K562 (cell line): ENCODE data around the gene DEFB113. TPM values are rescaled to one million over a fixed set of nuclear protein-coding genes. Genes with fewer than 3 reads are reported as not detected.

Source experiments
- ARHGAP35 ChIP-seq: fragments of 450-650 bp; IDR thresholded peaks from 2 replicates; pipeline ENCODE4 v1.6.1; 2018; ENCODE audit not compliant: partially characterized antibody
- ARID4B ChIP-seq: sonication (generic); formaldehyde crosslinking; IDR thresholded peaks from 2 replicates; pipeline ENCODE4 v1.8.0; 2022; ENCODE audit warnings: mild to moderate bottlenecking, missing genetic modification reagents
- BDP1 ChIP-seq: IDR thresholded peaks from 3 replicates; pipeline ENCODE4 v1.6.1; 2011; ENCODE audit not compliant: insufficient read length, insufficient read depth
- DNMT1 ChIP-seq: fragments of 450-650 bp; IDR thresholded peaks from 2 replicates; pipeline ENCODE4 v1.6.1; 2016; ENCODE audit warnings: antibody characterized with exemption, mild to moderate bottlenecking
- E4F1 ChIP-seq: fragments of 250-450 bp; sonication (Bioruptor Pico); IDR thresholded peaks from 2 replicates; pipeline ENCODE4 v1.5.0; 2021; ENCODE audit warnings: mild to moderate bottlenecking, borderline replicate concordance
- MNT ChIP-seq, 2 experiments: fragments of 450-650 bp; conservative IDR thresholded peaks; 2 replicates each; pipeline ENCODE4 v1.6.1; 2017; ENCODE audit warnings: mild to moderate bottlenecking in 2 of 2, moderate library complexity in 2 of 2
- MTA1 ChIP-seq: fragments of 450-650 bp; IDR thresholded peaks from 2 replicates; pipeline ENCODE4 v1.6.1; 2017; ENCODE audit warnings: borderline replicate concordance
- POLR2AphosphoS5 ChIP-seq: IDR thresholded peaks from 2 replicates; pipeline ENCODE4 v1.6.1; 2011; ENCODE audit warnings: mild to moderate bottlenecking, low read depth, low read length, moderate library complexity; ENCODE audit not compliant: control insufficient read depth, insufficient read depth
- PTTG1 ChIP-seq: fragments of 450-650 bp; IDR thresholded peaks from 2 replicates; pipeline ENCODE4 v1.6.1; 2016; ENCODE audit warnings: low read depth, mild to moderate bottlenecking, missing genetic modification characterization, missing compliant biosample characterization
- RBBP5 ChIP-seq: fragments of 200-600 bp; sonication (generic); IDR thresholded peaks from 2 replicates; pipeline ENCODE4 v1.6.1; 2012; ENCODE audit warnings: borderline replicate concordance, mild to moderate bottlenecking, low read length, control low read depth, inconsistent platforms; ENCODE audit not compliant: insufficient read depth, poor library complexity, severe bottlenecking
- SIX5 ChIP-seq, 2 experiments: IDR thresholded peaks; 2 replicates each; pipeline ENCODE4 v1.6.1; 2011; ENCODE audit warnings: low read length in 2 of 2, borderline replicate concordance in 1 of 2, low read depth in 1 of 2, mild to moderate bottlenecking in 1 of 2, moderate library complexity in 1 of 2; ENCODE audit not compliant: insufficient read depth in 1 of 2
- SRSF3 ChIP-seq: fragments of 200-400 bp; formaldehyde crosslinking; IDR thresholded peaks from 2 replicates; pipeline ENCODE4 v1.6.1; 2016; ENCODE audit warnings: mild to moderate bottlenecking, low read length, moderate library complexity; ENCODE audit not compliant: insufficient read depth
- TRIM24 ChIP-seq, 2 experiments: fragments of 450-650 bp; IDR thresholded peaks; 2 replicates each; pipeline ENCODE4 v1.6.1; 2016
- VEZF1 ChIP-seq: fragments of 200-800 bp; sonication (Bioruptor generic); IDR thresholded peaks from 2 replicates; pipeline ENCODE4 v1.6.1; 2017; ENCODE audit warnings: missing genetic modification characterization, missing compliant biosample characterization
- ZBTB26 ChIP-seq: fragments of 450-650 bp; formaldehyde crosslinking; IDR thresholded peaks from 2 replicates; pipeline ENCODE4 v1.4.0; 2022; ENCODE audit warnings: missing genetic modification characterization
- ZNF589 ChIP-seq: fragments of 200-800 bp; sonication (Bioruptor generic); IDR thresholded peaks from 2 replicates; pipeline ENCODE4 v1.6.1; 2016; ENCODE audit warnings: low read depth, missing genetic modification characterization, missing compliant biosample characterization
- polyA plus RNA-seq, 8 experiments: library from polyadenylated mRNA; depleted of rRNA in 4 of 8; stranded (reverse) in 5 of 8; unstranded in 3 of 8; fragments of >200 nt; fragmentation: Nextera tagmentation in 2 of 8; fragmentation: Illumina TruSeq in 1 of 8; extraction: Ambion mirVana in 2 of 8; extraction: Trizol in 1 of 8; gene quantifications; 2 replicates each; pipeline versions ENCODE4 v1.2.1 to v1.2.3, GENCODE V29; 2011 to 2014; ENCODE audit warnings: inconsistent platforms in 1 of 8, missing spikeins in 1 of 8
- total RNA-seq, 7 experiments: library from RNA; depleted of rRNA in 6 of 7; stranded (reverse); fragments of >200 nt in 6 of 7; fragmentation: Illumina TruSeq in 2 of 7; extraction: Trizol in 2 of 7; gene quantifications; 2 replicates each; pipeline versions ENCODE4 v1.2.1 to v1.2.3, GENCODE V29; 2011 to 2021; ENCODE audit warnings: low replicate concordance in 1 of 7

Gene DEFB113
- total and polyA plus RNA-seq, 9 of the 15 experiments (the other 6 are each of a cell fraction or from before 2014, with no cell fraction given) = not detected

- TF ChIP-seq ARID4B (CRISPR knock-in tag) (peak; percentile 72; the same call in 1 of the 2 replicates), TRIM24 (IDR thresholded peaks at IDR 0.05) (peak in 1 of 2 experiments; percentile 71; a peak in 2 of 4 replicates), DNMT1 (no peak), RBBP5 (peak; percentile 78), MNT (conservative IDR thresholded peaks at IDR 0.05) (peak; percentile 91 to 95), SIX5 (IDR thresholded peaks at IDR 0.05; ENCODE audit: borderline replicate concordance in 1 of 2, insufficient read depth in 1 of 2, low read depth in 1 of 2, low read length in 2 of 2) (peak in 1 of 2 experiments; percentile 46; a peak in 1 of 4 replicates), BDP1 (no peak), VEZF1 (no peak), E4F1 (CRISPR knock-in tag) (no peak), SRSF3 (no peak), ZNF589 (CRISPR knock-in tag) (peak; percentile 65; the same call in 1 of the 2 replicates), ZBTB26 (no peak), MTA1 (no peak), PTTG1 (tag) (no peak), POLR2AphosphoS5 (no peak), ARHGAP35 (no peak)
These were observed 29.4 kb downstream of the DEFB113 start (continued) for GRCh38 chr6:49939993-49940498.
